Measurements from ENCODE around the gene HOXC12. TPM values are rescaled to one million over a fixed set of nuclear protein-coding genes. Genes with fewer than 3 reads are reported as not detected.

The HOXC12 gene
- total RNA-seq, result not detected in 2 replicates

GRCh38 chr12:53954694-53955035, at the start of gene HOXC12:
TSS of gene HOXC12 (plus strand) at chr12:53954903. CDS start at chr12:53954930, 27 bp downstream.

GRCh38 chr12:53938326-53939140, 16.2 kb upstream of the HOXC12 start, which contains the start of gene HOXC13:
TSS of gene HOXC13 (plus strand) at chr12:53938831. CDS start at chr12:53938907, 76 bp downstream.

GRCh38 chr12:53972722-53973235, 18.1 kb downstream of the HOXC12 start, which contains the start of gene HOXC11:
TSS of gene HOXC11 (plus strand) at chr12:53973126. CDS start at chr12:53973242, 116 bp downstream.

GRCh38 chr12:53974084-53975063, 19.7 kb downstream of the HOXC12 start, which contains the start of gene HOTAIR:
TSS of gene HOTAIR (minus strand) at chr12:53974954.

GRCh38 chr12:53984901-53985691, 30.4 kb downstream of the HOXC12 start, which contains the start of gene HOXC10:
TSS of gene HOXC10 (plus strand) at chr12:53985146. CDS start at chr12:53985260, 114 bp downstream.

GRCh38 chr12:54000116-54001114, 45.7 kb downstream of the HOXC12 start, which contains the start of gene HOXC9:
TSS of gene HOXC9 (plus strand) at chr12:54000161. CDS start at chr12:54000189, 28 bp downstream.

Other genes starting within 250 kb of the HOXC12 start
- 49.2 and 101 TPM in 2 replicates for gene CALCOCO1, start 227.5 kb upstream of the HOXC12 start, total RNA-seq
- not detected in 2 replicates for gene CISTR, start 202.9 kb upstream of the HOXC12 start, total RNA-seq
- gene HOXC13, start 16.1 kb upstream of the HOXC12 start, total RNA-seq, result not detected in 2 replicates
- gene HOXC11, start 18.2 kb downstream of the HOXC12 start, total RNA-seq, result not detected in 2 replicates
- gene HOTAIR, start 20.1 kb downstream of the HOXC12 start, total RNA-seq, result not detected in 2 replicates
- not detected in 2 replicates for gene HOXC10, start 30.2 kb downstream of the HOXC12 start, total RNA-seq
- gene HOXC9, start 45.3 kb downstream of the HOXC12 start, total RNA-seq, result 0.16 and 0.94 TPM in 2 replicates
- gene HOXC8, start 54.1 kb downstream of the HOXC12 start, total RNA-seq, result not detected in 2 replicates
- 0.25 TPM in 1 of 2 replicates, not detected in the other for gene HOXC6, start 73.5 kb downstream of the HOXC12 start, total RNA-seq
- gene HOXC5, start 78.1 kb downstream of the HOXC12 start, total RNA-seq, result not detected in 2 replicates
- gene HOXC4, start 98.9 kb downstream of the HOXC12 start, total RNA-seq, result not detected in 2 replicates
- 13.1 and 18.6 TPM in 2 replicates for gene SMUG1, start 234.1 kb downstream of the HOXC12 start, total RNA-seq